GM21576 (cell line): ENCODE results near the gene SNED1.
"Not testable (repeated sequence)": the region's sequence is repeated elsewhere in the genome, so short reads cannot be mapped to it uniquely, and the experiment has no call there.

ENCODE experiments used
- ATAC-seq: cut with Tn5 transposase; IDR thresholded peaks from one replicate; pipeline ENCODE4 v1.9.1; 2021; ENCODE audit warnings: mild to moderate bottlenecking, moderate library complexity; ENCODE audit not compliant: unreplicated experiment

Gene SNED1

GRCh38 chr2:241104611-241105010, 106.2 kb downstream of the SNED1 start:
- not testable (repeated sequence) for ATAC-seq

- ATAC-seq, result no peak
Observed at GRCh38 chr2:241105641-241106040, 107.2 kb downstream of the SNED1 start.

GRCh38 chr2:241107031-241107783, 108.8 kb downstream of the SNED1 start:
- no peak for ATAC-seq

GRCh38 chr2:241108271-241109209, 110.1 kb downstream of the SNED1 start:
- ATAC-seq, result no peak

GRCh38 chr2:241109210-241110088, 111.0 kb downstream of the SNED1 start:
- ATAC-seq, result no peak

GRCh38 chr2:241110089-241110606, 111.7 kb downstream of the SNED1 start:
- no peak for ATAC-seq

- ATAC-seq, result peak; percentile 40
Observed at GRCh38 chr2:241110607-241111439, 112.4 kb downstream of the SNED1 start.

- peak; percentile 39 for ATAC-seq
Observed at GRCh38 chr2:241111440-241111805, 113.0 kb downstream of the SNED1 start.

- no peak for ATAC-seq
Observed at GRCh38 chr2:241112046-241112445, 113.6 kb downstream of the SNED1 start.

- no peak for ATAC-seq
Observed at GRCh38 chr2:241112592-241112991, 114.2 kb downstream of the SNED1 start.

- ATAC-seq, result no peak
Observed at GRCh38 chr2:241114836-241115235, 116.4 kb downstream of the SNED1 start.

GRCh38 chr2:241115361-241115760, 116.9 kb downstream of the SNED1 start:
- ATAC-seq, result no peak

- ATAC-seq, result no peak
Observed at GRCh38 chr2:241116606-241117560, 118.5 kb downstream of the SNED1 start.

- ATAC-seq, result no peak
Observed at GRCh38 chr2:241118737-241119505, 120.5 kb downstream of the SNED1 start.

- ATAC-seq, result no peak
Observed at GRCh38 chr2:241120440-241120839, 122.0 kb downstream of the SNED1 start.

- ATAC-seq, result no peak
Observed at GRCh38 chr2:241121008-241121407, 122.6 kb downstream of the SNED1 start.

- ATAC-seq, result no peak
Observed at GRCh38 chr2:241122376-241123002, 124.1 kb downstream of the SNED1 start.
